ENCODE data around the gene CIDEB. TPM values are rescaled to one million over a fixed set of nuclear protein-coding genes. Genes with fewer than 3 reads are reported as not detected.
A peak's percentile ranks its signal among the peaks of the same experiment; 100 is the strongest.

Gene CIDEB
- total RNA-seq, 1 donor from 2014 or later: 1.8 TPM

- H3K4me1 Mint-ChIP-seq (ENCODE audit: low read depth, unreplicated experiment): no peaks in the 10 kb centered on the region
- H3K9me3 Mint-ChIP-seq (ENCODE audit: unreplicated experiment): no peaks in the 10 kb centered on the region
- peaks cover 6% of the 10 kb centered on the region for H3K27me3 Mint-ChIP-seq (ENCODE audit: unreplicated experiment)
- H3K4me3 Mint-ChIP-seq (ENCODE audit: unreplicated experiment): no peak overlapping the region
- no peak for TF ChIP-seq CTCF (IDR thresholded peaks at IDR 0.05; ENCODE audit: partially characterized antibody, unreplicated experiment)
- no peak overlapping the region for H3K27ac Mint-ChIP-seq (ENCODE audit: unreplicated experiment)
- DNase-seq: no peak
- H3K36me3 Mint-ChIP-seq (ENCODE audit: unreplicated experiment): no peaks in the 10 kb centered on the region
Observed at GRCh38 chr14:24342889-24343288, 35.1 kb upstream of the CIDEB start.

- H3K36me3 Mint-ChIP-seq (ENCODE audit: unreplicated experiment): no peaks in the 10 kb centered on the region
- no peak for TF ChIP-seq CTCF (IDR thresholded peaks at IDR 0.05; ENCODE audit: partially characterized antibody, unreplicated experiment)
- no peaks in the 10 kb centered on the region for H3K9me3 Mint-ChIP-seq (ENCODE audit: unreplicated experiment)
- H3K4me3 Mint-ChIP-seq (ENCODE audit: unreplicated experiment): no peak overlapping the region
- no peak overlapping the region for H3K27ac Mint-ChIP-seq (ENCODE audit: unreplicated experiment)
- H3K27me3 Mint-ChIP-seq (ENCODE audit: unreplicated experiment): peaks cover 15% of the 10 kb centered on the region
- no peaks in the 10 kb centered on the region for H3K4me1 Mint-ChIP-seq (ENCODE audit: low read depth, unreplicated experiment)
- DNase-seq: no peak
Observed at GRCh38 chr14:24340606-24341005, 32.8 kb upstream of the CIDEB start.

GRCh38 chr14:24339284-24340151, 31.7 kb upstream of the CIDEB start, which contains the start of gene RIPK3:
Gene RIPK3 (minus strand): TSS chr14:24339991. CDS start chr14:24339826, 165 bp downstream.
- Mint-ChIP-seq H3K9me3 (ENCODE audit: unreplicated experiment) (no peaks in the 10 kb centered on the region), H3K27ac (ENCODE audit: unreplicated experiment) (no peak within 1 kb of the TSS), H3K4me1 (ENCODE audit: low read depth, unreplicated experiment) (peaks cover 2% of the 10 kb centered on the region), H3K4me3 (ENCODE audit: unreplicated experiment) (no peak within 1 kb of the TSS), H3K27me3 (ENCODE audit: unreplicated experiment) (peaks cover 20% of the 10 kb centered on the region), H3K36me3 (ENCODE audit: unreplicated experiment) (no peaks in the 10 kb centered on the region)
- no peak for TF ChIP-seq CTCF (IDR thresholded peaks at IDR 0.05; ENCODE audit: partially characterized antibody, unreplicated experiment)
- DNase-seq: peak; percentile 25

GRCh38 chr14:24338843-24339242, 31.1 kb upstream of the CIDEB start:
- TF ChIP-seq CTCF (IDR thresholded peaks at IDR 0.05; ENCODE audit: partially characterized antibody, unreplicated experiment): no peak
- Mint-ChIP-seq H3K9me3 (ENCODE audit: unreplicated experiment) (peaks cover 2% of the 10 kb centered on the region), H3K4me1 (ENCODE audit: low read depth, unreplicated experiment) (peaks cover 4% of the 10 kb centered on the region), H3K27me3 (ENCODE audit: unreplicated experiment) (peaks cover 23% of the 10 kb centered on the region), H3K27ac (ENCODE audit: unreplicated experiment) (no peak overlapping the region), H3K36me3 (ENCODE audit: unreplicated experiment) (no peaks in the 10 kb centered on the region), H3K4me3 (ENCODE audit: unreplicated experiment) (no peak overlapping the region)
- no peak for DNase-seq

GRCh38 chr14:24337824-24338175, 30.0 kb upstream of the CIDEB start:
- Mint-ChIP-seq H3K9me3 (ENCODE audit: unreplicated experiment) (peaks cover 2% of the 10 kb centered on the region), H3K27ac (ENCODE audit: unreplicated experiment) (no peak overlapping the region), H3K4me1 (ENCODE audit: low read depth, unreplicated experiment) (peaks cover 4% of the 10 kb centered on the region), H3K27me3 (ENCODE audit: unreplicated experiment) (peaks cover 26% of the 10 kb centered on the region), H3K36me3 (ENCODE audit: unreplicated experiment) (no peaks in the 10 kb centered on the region), H3K4me3 (ENCODE audit: unreplicated experiment) (no peak overlapping the region)
- no peak for DNase-seq
- TF ChIP-seq CTCF (IDR thresholded peaks at IDR 0.05; ENCODE audit: partially characterized antibody, unreplicated experiment): no peak
